NCI-H1092 (cell line): Measurements from ENCODE around the gene CREG1.

Experiments
- DNase-seq: peaks from one replicate; lab custom pipeline; 2025; lab: John Stamatoyannopoulos, UW

Gene CREG1

GRCh38 chr1:167529829-167530474 lies 23.6 kb downstream of the CREG1 start:
- no peak for DNase-seq

- DNase-seq: no peak
Measured at GRCh38 chr1:167528057-167528728, 25.4 kb downstream of the CREG1 start.

DNA sequence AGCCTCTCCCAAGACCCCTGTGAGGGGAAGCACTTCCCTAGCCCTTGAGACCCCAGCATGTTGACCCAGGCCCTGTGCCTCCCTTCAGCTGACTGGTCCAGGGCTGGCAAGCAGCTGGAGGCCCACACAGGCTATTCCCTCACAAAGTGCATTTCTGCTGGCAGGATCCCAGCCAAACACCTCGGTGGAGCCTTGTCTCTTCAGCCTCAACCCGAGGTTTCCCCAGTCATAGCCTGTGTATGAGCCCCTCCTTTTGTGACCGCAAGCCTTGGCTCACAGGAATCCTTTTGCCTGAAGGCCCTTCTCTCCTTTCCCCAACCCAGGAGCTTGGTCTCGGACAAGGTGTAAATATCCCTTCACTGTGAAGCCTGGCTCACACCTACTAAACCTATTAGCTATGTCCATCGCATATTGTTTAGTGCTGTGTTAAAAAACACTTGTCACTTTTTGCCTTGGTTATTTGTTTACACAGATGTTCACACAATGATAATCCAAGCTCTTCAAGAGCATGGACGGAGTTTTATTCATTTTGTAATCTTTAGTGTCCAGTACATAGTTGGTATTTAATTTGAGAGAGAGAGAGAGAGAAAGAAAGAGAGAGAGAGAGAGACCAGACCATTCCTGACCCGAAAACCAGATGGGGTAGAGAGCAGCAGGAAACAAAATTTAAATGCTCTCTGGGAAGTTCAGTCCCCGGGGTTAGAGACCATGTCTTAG lies 26.7 kb downstream of the CREG1 start:
- peak; percentile 42 for DNase-seq

DNA sequence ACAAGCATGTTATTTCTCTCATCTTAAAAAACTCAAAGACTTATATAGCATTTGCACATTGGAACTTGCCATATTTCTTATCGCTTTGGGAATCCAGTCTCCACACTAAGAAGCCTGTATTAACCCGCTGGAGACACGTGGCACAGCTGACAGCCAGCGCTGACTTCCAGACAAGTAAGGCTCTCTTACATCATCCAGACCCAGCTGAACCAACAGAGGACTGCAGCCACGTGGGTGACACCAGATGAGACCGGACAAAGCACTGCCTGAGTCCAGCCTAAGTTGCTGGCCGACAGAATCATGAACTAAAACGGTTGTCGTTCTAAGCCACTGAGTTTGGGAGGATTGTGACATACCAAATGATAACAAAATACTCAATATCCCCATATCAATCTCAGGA lies 28.9 kb downstream of the CREG1 start:
- no peak for DNase-seq

GRCh38 chr1:167522246-167522645 lies 31.3 kb downstream of the CREG1 start:
- DNase-seq: no peak

GRCh38 chr1:167520711-167521206 lies 32.8 kb downstream of the CREG1 start:
- DNase-seq: no peak

GRCh38 chr1:167518331-167518700 lies 35.2 kb downstream of the CREG1 start, which contains the start of gene CD247:
Gene CD247 (minus strand): TSS chr1:167518529. CDS start chr1:167518465, 64 bp downstream.
- DNase-seq: no peak

DNA sequence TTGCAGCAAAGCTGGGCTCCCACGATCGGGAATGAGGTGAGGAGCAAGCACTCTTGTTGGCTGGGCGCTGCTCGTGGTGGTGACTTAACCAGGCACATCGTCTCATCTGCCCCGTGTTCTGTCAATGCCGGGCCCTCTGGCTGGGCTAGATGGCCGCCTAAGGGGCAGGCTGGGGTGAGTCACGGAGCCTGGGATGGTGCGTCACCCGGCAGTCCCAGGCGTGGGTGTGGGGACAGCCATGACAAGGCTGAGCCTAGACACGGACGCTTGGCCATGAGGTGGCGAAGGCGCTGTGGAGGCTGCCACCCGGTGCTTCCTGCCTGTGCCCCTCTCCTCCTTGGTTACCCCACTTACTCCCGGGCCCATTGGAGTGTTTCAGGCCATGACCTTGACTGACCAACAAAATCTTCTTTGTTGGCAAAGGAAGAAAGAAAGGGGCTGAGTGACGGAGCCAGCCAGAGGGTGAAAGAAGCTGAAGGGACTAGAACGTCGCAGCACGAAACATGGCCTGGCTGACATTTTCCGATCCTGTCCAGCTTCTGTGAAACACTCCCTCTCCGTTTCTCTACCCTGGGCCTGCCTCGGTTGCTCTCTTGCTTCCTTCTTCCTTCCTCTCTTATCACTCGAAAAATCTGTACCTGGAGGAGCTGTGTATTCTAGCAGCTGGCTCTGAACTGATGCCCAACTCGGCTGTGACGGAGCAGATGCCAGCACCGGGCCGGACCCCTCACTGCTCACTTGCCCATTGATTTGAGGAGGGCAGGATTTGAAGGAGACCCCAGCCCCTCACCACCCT lies 35.8 kb downstream of the CREG1 start:
- DNase-seq: no peak

DNA sequence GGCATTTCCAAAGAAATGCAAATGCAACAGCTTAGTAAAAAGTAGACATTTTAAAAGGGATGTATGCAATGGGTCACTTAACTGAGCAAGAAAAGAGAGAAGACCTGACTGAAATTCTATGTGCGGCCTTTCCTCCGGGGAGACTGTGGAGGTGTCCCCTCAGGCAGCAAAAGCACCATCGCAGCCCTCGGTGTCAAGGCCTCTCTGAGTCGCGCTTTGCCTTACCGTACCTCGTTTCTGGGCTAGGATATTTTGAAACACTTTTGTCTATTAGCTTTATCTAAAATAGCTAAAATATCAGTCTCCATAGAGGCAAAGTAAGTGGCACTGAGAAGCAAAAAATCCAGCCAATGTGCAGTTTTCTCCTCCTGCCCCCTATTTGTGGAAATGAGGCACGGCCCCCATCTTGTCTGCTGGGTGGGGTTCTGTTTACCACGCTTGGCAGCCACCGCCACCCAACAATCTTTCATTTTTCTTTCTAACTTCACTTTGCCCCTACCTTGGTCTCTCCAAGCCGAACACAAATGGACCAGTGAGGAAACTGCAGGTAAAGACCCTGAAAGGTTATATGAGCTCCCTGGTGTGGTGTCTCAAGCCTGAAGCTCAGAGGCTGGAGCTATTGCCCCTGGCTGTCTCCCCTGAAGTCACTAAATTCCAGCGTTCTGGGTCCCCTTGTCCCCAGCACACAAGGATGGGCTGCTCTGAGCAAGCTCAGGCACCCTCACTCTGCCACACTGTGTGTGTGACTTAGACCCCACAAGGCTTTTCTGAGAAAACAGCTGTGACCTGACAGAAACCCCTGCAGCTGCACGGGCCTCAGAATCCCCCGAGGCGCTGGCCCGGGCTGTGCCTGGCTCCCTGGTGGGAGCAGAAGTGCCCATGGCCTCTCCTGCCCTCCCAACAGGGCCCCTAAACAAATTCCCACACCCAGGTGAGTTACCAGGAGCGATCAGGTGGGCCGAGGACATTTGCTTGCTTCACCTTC lies 36.9 kb downstream of the CREG1 start:
- no peak for DNase-seq

DNA sequence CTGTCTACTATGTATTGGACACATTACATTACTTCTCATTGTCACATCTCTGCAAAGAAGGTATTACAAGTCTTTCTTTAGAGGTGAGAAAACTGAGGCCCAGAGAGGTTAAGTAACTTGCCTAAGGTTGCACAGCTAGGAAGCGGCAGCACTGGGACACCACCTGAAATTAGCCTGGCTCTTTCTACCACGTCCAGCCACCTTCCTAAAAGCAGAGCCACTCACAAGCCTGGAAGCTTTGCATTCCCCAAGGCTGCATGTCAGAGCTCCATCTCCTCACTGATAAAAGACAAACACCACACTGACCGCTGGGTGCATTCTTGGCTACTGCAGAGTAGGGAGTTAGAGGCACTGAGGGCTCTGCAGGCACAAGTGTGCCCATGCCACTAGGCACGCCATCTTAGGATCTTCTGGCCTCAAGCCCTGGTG lies 37.7 kb downstream of the CREG1 start:
- no peak for DNase-seq

- DNase-seq: no peak
Measured at GRCh38 chr1:167515461-167515860, 38.1 kb downstream of the CREG1 start.

DNA sequence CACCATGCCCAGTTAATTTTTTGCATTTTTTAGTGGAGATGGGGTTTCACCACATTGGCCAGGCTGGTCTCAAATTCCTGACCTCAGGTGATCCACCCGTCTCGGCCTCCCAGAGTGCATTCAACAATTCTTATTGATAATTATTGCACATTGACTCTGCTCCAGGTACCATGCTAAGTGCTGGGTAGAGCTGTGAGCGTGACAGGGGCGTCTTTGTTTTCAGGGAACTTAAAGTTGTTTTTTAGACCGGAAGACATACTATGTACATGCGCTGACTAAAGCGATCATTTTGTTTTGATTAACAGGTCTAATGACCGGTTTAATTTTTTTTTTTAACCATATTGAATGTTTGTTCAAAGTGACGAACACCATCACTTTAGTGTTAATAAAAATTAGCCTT lies 39.3 kb downstream of the CREG1 start:
- DNase-seq: no peak

- no peak for DNase-seq
Measured at GRCh38 chr1:167512046-167512654, 41.4 kb downstream of the CREG1 start.

- no peak for DNase-seq
Measured at GRCh38 chr1:167511374-167511986, 42.1 kb downstream of the CREG1 start.

- no peak for DNase-seq
Measured at GRCh38 chr1:167510881-167511280, 42.7 kb downstream of the CREG1 start.

DNA sequence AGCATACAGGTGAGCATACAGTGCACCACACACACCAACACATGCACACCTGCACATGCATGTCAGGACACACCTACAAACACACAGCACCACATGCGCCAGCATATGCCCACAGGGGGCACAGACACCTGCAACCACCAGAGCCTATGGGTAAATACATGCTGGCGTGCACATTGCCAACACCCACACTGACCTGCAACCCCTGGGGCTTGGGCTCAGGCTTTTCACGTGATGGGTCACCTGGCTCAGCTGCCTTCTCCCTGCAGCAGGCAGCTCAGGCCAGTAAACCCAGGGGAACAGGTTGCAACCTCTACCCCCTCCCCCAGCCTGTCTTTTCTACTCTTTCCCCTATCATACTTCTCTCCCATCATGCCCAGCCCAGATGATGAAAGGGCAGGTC lies 43.3 kb downstream of the CREG1 start:
- no peak for DNase-seq

- no peak for DNase-seq
Measured at GRCh38 chr1:167509587-167509986, 44.0 kb downstream of the CREG1 start.

DNA sequence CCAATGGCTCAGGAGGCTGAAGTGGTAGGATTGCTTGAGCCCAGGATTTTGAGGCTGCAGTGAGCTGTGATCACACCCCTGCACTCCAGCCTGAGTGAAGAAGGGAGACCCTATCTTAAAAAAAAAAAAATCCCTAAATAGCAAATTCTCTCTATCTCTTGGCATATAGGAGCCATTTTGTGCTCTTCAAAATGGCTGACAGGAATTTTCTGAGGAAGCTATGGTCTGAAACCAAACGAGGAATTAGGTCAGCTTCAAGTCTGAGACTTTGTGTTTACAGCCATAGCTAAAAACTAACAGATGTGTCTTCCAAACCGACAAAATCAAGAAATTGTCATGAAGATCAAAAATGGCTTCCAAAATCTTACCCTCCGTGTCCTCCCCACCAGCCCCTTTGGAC lies 45.8 kb downstream of the CREG1 start:
- no peak for DNase-seq

DNA sequence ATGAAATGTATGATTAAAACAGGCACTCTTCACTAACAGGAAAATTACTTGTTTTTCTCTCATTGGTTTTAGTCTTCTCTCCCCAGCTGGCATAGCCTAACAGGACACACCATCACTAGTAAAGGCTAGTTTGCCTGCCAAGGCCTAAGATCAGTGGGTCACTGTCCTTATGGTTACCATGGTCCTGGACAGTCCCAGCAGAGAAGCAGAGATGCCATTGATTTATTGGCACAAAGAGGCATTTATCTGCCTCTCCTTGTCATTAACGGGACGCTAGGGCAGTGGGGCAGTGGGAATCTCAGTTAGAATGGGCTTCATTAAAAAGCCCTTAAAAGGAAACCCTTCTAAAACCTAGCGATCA lies 49.1 kb downstream of the CREG1 start:
- DNase-seq: no peak
